HG02970 (cell line): ENCODE data around the gene KCNN3.

Experiments used
- ATAC-seq: cut with Tn5 transposase; IDR thresholded peaks from one replicate; pipeline ENCODE4 v1.9.1; 2021; ENCODE audit warnings: mild to moderate bottlenecking, moderate library complexity, moderate number of reproducible peaks; ENCODE audit not compliant: unreplicated experiment, low FRiP score

Gene KCNN3

GRCh38 chr1:154821083-154821482 is 49.0 kb downstream of the KCNN3 start:
- ATAC-seq = no peak

DNA sequence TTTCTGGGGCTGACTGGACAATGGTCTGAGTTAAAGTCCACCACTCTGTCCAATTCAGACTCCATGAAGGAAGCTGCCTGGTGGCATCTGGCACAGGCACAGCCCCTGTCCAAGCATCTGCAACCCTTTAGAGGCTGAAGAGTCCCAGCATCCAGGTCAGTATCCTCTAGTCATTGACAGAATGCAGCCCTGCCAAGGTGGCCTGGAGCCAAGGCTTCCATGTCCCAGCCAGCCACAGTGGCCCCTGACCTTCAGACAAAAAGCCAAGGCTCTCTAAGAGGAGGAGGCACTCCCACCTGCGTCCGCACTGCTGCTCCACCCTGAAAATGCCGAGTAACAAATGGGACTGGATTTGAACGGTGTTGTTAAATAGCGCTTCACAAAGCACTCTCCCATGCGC is 49.4 kb downstream of the KCNN3 start:
- no peak for ATAC-seq

DNA sequence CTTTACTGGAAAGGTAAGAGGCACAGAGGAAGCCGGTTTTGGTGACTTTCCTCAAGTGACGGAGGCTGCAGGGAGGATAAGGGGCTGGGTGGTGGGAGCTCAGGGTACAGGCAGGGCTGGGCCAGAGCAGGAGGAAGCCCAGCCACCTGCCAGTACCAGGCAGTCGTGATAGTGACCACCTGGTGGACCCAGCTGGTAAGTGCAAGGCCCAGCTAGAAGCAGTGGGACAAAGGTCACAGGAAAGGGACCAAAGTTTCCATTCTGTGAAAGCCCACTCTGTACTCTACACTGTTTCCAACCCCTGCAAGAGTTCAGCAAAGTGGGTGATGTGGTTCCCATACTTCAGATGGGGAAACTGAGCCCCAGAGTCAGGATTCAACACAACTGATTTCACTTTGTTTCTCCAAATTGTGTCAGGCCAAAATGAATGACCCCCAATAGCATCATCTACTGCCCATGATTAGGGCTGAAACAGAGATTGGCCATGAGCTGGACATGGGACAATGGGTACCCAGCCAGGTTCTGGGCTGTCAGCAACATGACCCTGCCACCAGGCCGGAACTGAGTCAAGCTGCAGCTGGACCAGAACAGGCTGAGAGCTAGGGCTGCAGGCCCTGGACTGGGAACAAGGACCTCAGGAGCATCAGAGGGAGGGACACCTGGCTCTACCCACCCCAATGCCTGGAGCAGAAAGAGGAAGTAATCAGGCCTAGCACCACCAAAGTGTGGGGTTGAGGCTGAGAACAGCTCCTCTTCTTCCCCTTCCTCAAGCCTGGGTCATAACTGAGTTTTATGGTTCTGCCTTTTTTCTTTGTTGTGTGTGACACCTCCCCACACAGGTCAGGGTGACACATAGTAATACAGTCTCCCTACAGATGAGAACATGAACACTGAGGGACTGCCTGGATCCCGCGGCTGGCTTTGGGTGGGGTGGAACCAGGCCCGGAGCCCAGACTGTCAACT is 50.2 kb downstream of the KCNN3 start:
- no peak for ATAC-seq

- ATAC-seq = no peak
Measured at GRCh38 chr1:154818911-154819310, 51.2 kb downstream of the KCNN3 start.

GRCh38 chr1:154816937-154817336 is 53.1 kb downstream of the KCNN3 start:
- no peak for ATAC-seq

DNA sequence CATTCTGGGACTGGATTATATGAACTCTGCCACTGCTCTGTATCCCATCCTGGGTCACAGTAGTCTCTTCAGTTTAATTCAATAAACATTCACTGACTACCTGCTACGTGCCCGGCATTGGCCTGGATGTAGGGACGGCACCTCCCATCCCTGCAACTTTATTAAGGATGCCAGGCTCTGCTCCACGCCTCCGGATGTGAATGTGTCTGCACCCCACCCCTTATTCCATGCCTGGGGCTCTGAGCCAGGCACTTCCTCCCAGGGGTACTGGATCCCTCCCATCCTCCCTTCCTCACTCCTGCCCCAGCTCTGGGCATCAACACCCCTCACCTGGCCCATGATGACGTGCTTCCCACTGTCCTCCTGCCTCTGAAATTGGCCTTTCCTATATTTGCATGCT is 53.7 kb downstream of the KCNN3 start:
- ATAC-seq = no peak

DNA sequence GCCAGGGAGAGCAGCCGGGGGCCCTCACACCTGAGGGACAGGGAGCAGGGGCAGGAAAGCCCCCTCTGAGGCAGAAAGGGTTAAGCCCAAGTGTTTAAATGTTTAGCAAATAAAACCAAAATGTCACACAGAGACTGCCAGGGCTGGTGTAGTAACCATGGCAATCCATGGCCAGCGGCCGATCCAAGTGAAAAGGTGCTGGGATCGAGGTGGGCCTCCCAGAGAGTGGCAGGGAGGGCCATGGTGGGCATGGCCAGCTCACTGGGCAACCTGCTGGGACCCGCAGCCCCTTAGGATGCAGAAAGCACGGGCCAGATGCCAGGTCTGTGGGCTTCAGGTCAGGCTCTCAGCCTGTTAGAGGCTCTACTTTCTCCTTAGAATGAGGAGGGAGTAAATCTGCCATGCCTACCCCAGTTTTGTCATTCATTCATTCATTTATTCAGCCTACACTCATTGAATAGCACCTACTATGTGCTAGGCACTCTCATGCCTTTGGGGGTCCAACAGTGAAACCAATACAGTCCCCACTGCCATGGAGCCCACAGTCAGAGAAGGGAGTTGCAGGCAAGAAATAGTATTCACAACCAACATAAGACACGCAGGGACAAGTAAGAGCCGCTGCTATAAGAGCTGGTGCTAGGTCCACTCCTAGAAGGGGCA is 56.1 kb downstream of the KCNN3 start:
- no peak for ATAC-seq

GRCh38 chr1:154813300-154813816 is 56.7 kb downstream of the KCNN3 start:
- no peak for ATAC-seq

GRCh38 chr1:154812877-154813276 is 57.2 kb downstream of the KCNN3 start:
- ATAC-seq = no peak

DNA sequence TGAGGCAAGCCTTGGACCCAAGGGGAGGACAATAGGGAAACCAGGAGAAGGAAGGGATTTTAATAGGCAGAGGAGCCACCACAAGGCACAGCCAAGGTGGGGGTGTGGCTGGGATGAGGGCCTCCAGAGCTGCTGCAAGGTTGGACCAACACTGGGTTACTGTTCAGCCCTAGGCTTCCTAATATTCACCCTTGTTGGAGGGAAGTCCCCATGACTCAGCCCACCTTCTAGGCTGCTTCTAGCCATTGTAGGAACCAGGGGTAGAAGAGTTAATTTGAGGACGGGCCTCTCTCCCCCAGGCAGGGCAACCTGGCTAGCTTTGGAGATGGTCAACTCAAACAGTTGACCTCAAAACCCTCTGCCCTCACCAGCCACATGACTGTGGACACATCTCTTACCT is 59.5 kb downstream of the KCNN3 start:
- no peak for ATAC-seq

DNA sequence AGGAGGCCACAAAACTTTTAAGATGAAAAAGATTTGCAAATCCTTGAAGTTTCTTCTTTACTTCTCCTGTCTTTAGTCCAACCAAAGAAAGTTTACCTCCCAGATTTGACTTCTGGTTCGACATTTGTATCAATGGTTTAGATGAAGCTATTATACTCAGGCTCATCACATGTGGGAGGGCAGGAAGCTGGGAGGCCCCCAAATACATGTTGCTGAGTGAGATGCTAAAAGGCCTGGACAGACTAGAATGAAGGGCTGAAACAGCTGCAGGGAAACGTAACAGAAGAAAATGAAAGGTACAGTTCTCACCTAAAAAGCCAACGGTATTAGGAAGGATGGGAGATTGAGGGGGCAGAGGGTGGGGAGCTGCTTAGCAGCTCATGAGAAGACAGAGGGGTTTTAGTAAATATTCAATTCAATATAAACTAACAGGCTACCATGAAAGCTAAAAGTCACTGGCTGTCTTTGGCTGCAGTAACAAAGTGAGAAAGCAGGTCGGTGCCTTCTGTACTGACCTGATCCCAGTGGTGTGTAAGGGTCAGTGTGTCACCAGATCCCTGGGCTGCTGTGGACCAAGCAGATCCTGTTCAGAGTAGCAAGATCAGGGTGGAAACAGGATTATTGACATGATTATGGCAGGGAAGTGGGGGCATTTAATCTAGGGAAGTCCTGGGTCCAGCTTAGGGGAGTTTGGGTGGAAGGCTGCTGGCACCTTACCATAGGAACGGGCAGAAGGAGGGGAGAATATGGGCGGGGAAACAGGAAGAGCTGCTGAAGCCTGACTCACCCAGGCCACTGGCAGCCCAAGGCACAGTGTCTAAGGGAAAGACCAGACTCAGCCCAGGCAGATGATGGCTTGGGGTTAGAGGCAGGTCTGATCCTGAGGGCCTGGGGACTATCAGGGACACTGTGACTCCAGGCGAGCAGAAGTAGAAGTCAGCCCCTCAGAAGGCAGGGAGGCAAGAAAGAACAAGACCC is 60.4 kb downstream of the KCNN3 start:
- no peak for ATAC-seq

DNA sequence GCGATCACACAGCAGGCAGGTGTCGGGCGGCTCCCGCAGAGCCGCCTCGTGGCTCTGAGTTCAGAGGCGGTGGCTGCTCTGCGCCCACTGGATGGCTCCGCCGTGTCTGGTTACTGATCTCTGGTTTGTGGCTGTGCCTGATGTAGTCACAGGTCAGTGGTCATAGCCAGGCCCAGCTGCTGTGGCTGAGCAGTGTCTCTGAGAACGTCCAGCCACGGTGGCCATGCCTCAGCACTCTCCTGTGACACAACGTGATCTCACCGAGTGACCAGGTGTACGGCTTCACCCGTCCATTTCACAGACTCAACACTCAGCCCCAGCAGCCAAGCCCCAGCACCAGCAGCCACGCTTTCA is 61.2 kb downstream of the KCNN3 start:
- ATAC-seq = no peak

DNA sequence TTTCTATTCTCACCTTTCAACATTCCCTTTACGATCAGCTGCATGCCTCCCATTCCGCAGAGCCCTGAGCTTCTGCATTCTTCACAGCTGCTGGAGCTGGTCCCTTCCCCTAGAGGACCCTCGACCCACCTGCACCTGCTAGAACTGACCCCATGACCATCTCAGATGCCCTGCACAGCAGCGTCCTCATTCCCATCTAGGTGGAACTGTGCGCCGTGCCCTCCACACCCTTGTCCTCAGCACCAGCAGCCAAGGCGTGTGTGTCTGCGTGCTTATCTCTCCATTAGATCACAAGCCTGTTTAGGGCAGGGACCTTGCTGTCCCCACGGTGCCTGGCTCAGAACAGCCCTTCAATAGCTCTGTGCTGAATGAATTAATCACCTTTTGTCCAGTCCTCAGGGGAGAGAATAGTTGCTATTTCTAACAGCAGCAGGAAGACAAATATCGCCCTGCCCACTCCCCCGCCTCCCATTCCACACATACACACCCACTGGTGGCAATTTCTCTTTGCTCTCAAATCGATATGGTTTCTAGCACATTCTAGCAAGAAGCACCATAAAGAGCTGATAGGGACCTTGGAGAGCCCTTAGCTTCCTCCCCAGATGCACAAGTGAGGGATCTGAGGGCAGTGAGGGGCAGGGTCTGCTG is 61.7 kb downstream of the KCNN3 start:
- ATAC-seq = no peak

DNA sequence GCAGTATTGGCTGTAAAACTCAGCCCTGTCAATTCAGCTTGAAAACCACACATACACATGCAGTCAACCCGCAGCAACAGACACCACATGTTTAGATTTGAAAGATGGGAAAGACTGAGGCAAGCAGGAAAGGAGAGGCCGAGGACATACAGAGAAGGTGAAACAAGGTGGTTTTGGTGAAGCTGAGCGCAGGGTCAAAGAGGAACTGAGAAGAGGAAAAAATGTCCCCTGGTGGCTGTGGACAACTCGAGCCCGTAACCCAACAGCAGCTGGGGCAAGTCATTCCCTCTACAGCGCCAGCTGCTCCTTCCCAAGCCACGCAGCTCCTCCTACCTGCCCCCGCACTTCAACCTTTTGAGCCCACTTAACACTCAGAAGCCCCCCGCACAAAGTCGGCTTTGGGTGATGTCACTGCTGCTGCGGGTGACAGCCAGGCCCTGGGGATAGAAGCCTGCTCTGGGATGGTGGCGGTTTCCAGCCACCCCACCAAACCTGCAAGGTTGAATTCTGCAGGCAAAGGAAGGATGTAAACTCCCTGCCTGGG is 63.0 kb downstream of the KCNN3 start:
- no peak for ATAC-seq

DNA sequence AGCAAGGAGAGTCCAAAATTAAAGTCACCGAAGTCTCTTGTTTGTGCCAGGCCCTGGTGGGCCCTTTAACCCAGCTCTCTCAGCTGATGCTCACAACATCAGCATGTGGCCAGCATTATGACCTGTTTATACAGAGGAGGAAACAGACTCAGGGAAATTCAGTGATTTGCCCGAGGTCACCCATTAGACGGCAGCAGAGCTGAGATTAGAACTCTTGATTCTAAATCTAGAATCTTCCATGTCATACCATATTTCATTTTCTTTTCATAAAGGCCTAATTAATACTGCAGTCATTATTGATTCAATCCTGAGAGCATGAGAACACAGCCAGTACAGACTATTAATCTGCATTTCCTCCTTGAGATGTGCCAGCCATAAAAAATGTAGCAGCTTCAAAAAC is 63.7 kb downstream of the KCNN3 start:
- ATAC-seq = no peak

- ATAC-seq = no peak
Measured at GRCh38 chr1:154802982-154803920, 66.8 kb downstream of the KCNN3 start.

- no peak for ATAC-seq
Measured at GRCh38 chr1:154802336-154802969, 67.6 kb downstream of the KCNN3 start.
